ENCODE data around the gene EIF4H.

The EIF4H gene

DNA sequence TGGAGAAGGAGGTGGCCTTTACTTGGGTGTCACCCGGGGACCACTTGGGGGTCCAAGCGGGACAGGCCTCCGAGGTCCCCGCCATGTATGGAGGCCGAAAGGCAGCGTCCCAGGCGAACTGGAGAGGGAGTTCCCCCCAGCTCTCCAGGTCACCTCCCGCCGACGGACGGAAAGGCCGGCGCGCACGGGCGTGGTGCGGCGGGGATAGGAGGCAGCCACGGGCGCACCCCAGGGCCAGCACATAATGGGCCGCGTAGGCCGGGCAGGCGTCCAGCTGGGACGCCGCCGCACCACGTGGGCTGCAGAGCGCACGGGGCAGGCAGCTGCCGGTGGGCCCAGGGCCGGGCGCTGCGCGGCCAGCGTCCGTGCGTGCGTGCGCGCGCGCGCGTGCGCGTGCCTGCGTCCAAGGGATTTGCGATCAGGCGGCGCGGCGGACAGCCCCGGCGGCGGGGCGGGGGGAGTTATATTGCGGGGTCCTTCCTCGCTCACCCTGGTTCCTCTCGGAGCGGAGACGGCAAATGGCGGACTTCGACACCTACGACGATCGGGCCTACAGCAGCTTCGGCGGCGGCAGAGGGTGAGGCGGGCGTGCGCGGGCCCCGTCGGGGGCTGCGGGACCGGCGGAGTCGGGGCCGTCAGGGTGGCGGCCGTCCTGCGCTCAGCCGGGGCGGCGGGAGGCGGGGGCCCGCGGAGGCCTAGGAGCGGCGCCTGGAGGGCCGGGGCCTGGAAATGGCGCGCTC is at the start of gene EIF4H:
Gene EIF4H (plus strand): TSS at position 491 of the 740 bp plus-strand sequence. CDS start 28 bp downstream, at position 519.
- H3K27ac ChIP-seq (ENCODE audit: low read depth, low read length) = peak within 1 kb of the TSS; percentile 83
- H2AFZ ChIP-seq (ENCODE audit: low read length, unreplicated experiment) = peak within 1 kb of the TSS; percentile 79
- peaks cover 55% of the 10 kb centered on the region for H3K79me2 ChIP-seq (ENCODE audit: control insufficient read depth, insufficient read depth, low read length, unreplicated experiment)
- H3K27me3 ChIP-seq (ENCODE audit: insufficient read depth, low read length) = no peaks in the 10 kb centered on the region
- peaks cover 37% of the 10 kb centered on the region for H3K4me1 ChIP-seq (ENCODE audit: control insufficient read depth, insufficient read depth, low read length, unreplicated experiment)
- peaks cover 20% of the 10 kb centered on the region for H3K36me3 ChIP-seq (ENCODE audit: insufficient read depth, low read length)
- peak within 1 kb of the TSS; percentile 89 for H3K4me3 ChIP-seq (ENCODE audit: low read depth, low read length)

DNA sequence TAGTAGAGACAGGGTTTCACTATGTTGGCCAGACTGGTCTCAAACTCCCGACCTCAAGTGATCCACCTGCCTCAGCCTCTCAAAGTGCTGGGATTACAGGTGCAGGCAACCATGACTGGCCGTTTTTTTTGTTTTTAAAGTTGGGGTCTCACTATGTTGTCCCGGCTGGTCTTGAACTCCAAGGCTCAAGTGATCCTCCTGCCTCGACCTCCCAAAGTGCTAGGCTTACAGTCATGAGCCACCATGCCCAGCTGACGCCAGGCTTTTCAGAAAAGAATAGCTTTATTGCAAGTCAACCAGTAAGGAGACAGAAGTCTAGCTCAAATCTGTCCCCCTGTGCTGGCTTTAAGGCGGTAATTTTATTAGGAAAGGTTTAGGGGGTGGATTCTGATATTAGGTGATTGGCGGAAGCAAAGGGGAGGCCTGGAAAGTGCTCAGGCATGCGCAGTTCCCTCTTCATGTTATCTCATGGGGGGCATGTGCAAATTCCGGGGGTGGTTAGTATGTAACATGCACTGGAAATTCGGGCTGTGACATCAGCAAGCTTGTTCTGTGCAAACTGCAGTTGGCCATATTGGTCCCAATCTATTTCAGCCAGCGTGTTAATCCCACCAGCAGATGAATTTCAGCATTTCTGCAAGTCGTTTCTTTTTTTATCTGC is 47.8 kb upstream of the EIF4H start:
- Histone ChIP-seq H3K36me3 (ENCODE audit: insufficient read depth, low read length) (no peaks in the 10 kb centered on the region), H3K27ac (ENCODE audit: low read depth, low read length) (no peak overlapping the region), H3K4me1 (ENCODE audit: control insufficient read depth, insufficient read depth, low read length, unreplicated experiment) (no peaks in the 10 kb centered on the region), H3K79me2 (ENCODE audit: control insufficient read depth, insufficient read depth, low read length, unreplicated experiment) (no peaks in the 10 kb centered on the region), H2AFZ (ENCODE audit: low read length, unreplicated experiment) (no peak overlapping the region), H3K27me3 (ENCODE audit: insufficient read depth, low read length) (no peaks in the 10 kb centered on the region), H3K4me3 (ENCODE audit: low read depth, low read length) (no peak overlapping the region)

DNA sequence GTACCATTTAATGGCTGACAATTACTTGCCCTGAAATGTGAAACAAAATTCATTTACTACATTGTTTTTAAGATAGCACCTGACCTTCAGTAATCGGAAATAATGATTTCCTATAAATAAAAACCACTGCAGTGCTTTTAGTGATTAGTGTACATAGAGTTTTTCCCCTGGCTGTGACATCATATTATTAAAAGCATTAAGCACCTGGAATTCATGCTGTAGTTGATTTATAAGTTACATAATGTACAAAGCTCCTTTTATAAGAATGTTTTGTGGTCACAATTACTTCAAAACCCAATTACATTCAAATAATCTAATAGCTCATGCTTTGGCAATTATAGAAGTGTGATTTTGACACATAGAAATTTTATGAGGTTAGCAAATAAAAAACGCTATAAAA is 44.3 kb upstream of the EIF4H start:
- no peaks in the 10 kb centered on the region for H3K79me2 ChIP-seq (ENCODE audit: control insufficient read depth, insufficient read depth, low read length, unreplicated experiment)
- no peak overlapping the region for H3K27ac ChIP-seq (ENCODE audit: low read depth, low read length)
- no peaks in the 10 kb centered on the region for H3K27me3 ChIP-seq (ENCODE audit: insufficient read depth, low read length)
- H3K4me3 ChIP-seq (ENCODE audit: low read depth, low read length) = no peak overlapping the region
- peaks cover 4% of the 10 kb centered on the region for H3K4me1 ChIP-seq (ENCODE audit: control insufficient read depth, insufficient read depth, low read length, unreplicated experiment)
- H2AFZ ChIP-seq (ENCODE audit: low read length, unreplicated experiment) = no peak overlapping the region
- H3K36me3 ChIP-seq (ENCODE audit: insufficient read depth, low read length) = no peaks in the 10 kb centered on the region

DNA sequence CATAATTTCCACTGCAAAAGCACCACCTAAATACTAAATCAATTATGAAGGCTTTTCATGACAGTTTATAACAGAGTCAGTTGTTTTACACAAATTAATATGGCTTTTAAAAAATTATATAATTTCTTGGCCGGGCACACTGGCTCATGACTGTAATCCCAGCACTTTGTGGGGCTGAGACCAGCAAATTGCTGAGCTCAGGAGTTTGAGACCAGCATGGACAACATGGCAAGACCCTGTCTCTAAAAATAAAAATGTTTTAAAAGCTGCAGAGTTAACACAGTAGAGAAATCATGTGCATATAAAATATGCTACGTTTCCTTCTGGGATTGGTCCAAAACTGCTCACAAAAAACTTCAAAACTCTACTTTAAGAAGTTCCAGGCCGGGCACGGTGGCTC is 43.6 kb upstream of the EIF4H start:
- Histone ChIP-seq H3K36me3 (ENCODE audit: insufficient read depth, low read length) (no peaks in the 10 kb centered on the region), H3K4me1 (ENCODE audit: control insufficient read depth, insufficient read depth, low read length, unreplicated experiment) (peaks cover 4% of the 10 kb centered on the region), H2AFZ (ENCODE audit: low read length, unreplicated experiment) (no peak overlapping the region)

DNA sequence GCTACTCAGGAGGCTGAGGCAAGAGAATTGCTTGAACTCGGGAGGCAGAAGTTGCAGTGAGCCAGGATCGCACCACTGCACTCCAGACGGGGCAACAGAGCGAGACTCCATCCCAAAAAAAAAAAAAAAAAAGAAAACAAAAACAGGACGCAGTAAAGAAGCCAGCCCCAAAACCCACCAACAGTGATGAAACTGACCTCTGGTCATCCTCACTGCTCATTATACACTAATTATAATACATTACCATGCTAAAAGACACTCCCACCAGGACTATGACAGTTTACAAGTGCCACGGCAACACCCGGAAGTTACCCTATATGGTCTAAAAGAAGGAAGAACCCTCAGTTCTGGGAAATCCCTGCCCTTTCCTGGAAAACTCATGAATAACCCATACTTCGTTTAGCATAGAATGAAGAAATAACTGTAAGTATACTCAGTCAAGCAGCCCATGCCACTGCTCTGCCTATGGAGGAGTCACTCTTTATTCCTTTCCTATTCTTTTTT is 40.0 kb upstream of the EIF4H start:
- Histone ChIP-seq H3K4me1 (ENCODE audit: control insufficient read depth, insufficient read depth, low read length, unreplicated experiment) (peaks cover 4% of the 10 kb centered on the region), H3K4me3 (ENCODE audit: low read depth, low read length) (no peak overlapping the region), H3K36me3 (ENCODE audit: insufficient read depth, low read length) (no peaks in the 10 kb centered on the region), H3K27me3 (ENCODE audit: insufficient read depth, low read length) (no peaks in the 10 kb centered on the region), H3K27ac (ENCODE audit: low read depth, low read length) (no peak overlapping the region), H2AFZ (ENCODE audit: low read length, unreplicated experiment) (no peak overlapping the region), H3K79me2 (ENCODE audit: control insufficient read depth, insufficient read depth, low read length, unreplicated experiment) (no peaks in the 10 kb centered on the region)

More for the DNA sequence above, 43.6 kb upstream of the EIF4H start:
- Histone ChIP-seq H3K27ac (ENCODE audit: low read depth, low read length) (no peak overlapping the region), H3K79me2 (ENCODE audit: control insufficient read depth, insufficient read depth, low read length, unreplicated experiment) (no peaks in the 10 kb centered on the region), H3K4me3 (ENCODE audit: low read depth, low read length) (no peak overlapping the region), H3K27me3 (ENCODE audit: insufficient read depth, low read length) (no peaks in the 10 kb centered on the region)

DNA sequence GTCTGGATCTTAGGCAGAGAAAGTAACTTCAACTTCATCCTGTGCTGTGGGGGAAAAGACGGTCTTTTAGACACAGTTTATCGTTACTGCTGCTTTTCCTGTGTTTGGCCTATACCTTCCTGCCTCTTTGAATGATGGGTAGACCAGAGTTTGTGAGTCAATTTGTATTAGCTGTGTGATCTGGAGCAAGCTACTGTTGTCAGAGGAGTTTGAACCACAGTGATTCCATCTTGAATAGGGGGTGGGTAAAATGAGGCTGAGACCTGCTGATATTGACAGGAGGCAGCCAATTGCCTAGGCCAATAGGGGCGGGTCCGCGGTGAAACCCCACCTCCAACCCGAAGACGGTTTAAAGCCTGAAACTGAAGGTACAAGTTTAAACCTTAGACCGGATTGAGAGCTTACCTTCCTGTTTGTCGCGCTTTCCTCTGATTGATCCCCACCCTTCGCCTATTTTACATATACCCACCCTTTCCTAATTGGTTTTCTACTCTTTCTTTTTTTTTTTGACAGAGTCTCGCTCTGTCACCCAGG is 35.8 kb upstream of the EIF4H start:
- Histone ChIP-seq H3K36me3 (ENCODE audit: insufficient read depth, low read length) (no peaks in the 10 kb centered on the region), H2AFZ (ENCODE audit: low read length, unreplicated experiment) (no peak overlapping the region), H3K4me3 (ENCODE audit: low read depth, low read length) (no peak overlapping the region), H3K4me1 (ENCODE audit: control insufficient read depth, insufficient read depth, low read length, unreplicated experiment) (peaks cover 12% of the 10 kb centered on the region), H3K27ac (ENCODE audit: low read depth, low read length) (no peak overlapping the region), H3K79me2 (ENCODE audit: control insufficient read depth, insufficient read depth, low read length, unreplicated experiment) (no peaks in the 10 kb centered on the region), H3K27me3 (ENCODE audit: insufficient read depth, low read length) (no peaks in the 10 kb centered on the region)

DNA sequence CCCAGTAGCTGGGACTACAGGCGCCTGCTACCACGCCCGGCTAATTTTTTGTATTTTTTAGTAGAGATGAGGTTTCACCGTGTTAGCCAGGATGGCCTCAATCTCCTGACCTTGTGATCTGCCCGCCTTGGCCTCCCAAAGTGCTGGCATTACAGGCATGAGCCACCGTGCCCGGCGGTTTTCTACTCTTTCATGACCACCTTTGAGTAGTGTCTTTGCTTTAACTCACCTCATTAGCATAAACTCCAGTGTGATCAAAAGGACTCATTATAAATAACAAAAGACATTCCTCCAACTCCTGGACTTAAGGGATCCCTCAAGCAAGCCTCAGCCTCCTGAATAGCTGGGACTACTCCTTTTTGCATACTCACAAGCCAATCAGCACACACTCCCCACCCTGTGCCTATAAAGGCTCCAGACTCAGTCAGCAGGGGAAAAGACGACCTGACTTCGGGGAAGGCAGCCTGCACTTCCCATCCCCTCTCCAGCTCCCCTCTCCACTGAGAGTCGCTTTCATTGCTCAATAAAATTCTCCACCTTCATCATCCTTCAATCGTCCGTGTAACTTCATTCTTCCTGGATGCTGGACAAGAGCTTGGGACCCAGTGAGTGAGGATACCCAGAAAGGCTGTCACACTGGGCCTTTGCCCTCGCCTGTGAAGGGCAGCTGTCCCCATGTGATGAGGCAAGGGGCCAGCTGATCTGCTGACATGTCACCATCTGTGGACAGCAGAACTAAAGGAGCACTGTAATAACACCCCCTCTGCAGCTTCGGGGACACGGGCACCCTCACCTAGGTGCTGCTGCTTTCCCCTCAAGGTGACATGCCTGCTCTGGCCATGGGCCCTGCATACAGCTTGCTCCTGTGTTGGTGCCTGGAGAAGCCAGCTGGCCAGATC is 35.0 kb upstream of the EIF4H start:
- no peaks in the 10 kb centered on the region for H3K79me2 ChIP-seq (ENCODE audit: control insufficient read depth, insufficient read depth, low read length, unreplicated experiment)
- H3K4me3 ChIP-seq (ENCODE audit: low read depth, low read length) = no peak overlapping the region
- no peak overlapping the region for H2AFZ ChIP-seq (ENCODE audit: low read length, unreplicated experiment)
- H3K27me3 ChIP-seq (ENCODE audit: insufficient read depth, low read length) = no peaks in the 10 kb centered on the region
- H3K27ac ChIP-seq (ENCODE audit: low read depth, low read length) = no peak overlapping the region
- peaks cover 8% of the 10 kb centered on the region for H3K4me1 ChIP-seq (ENCODE audit: control insufficient read depth, insufficient read depth, low read length, unreplicated experiment)
- H3K36me3 ChIP-seq (ENCODE audit: insufficient read depth, low read length) = no peaks in the 10 kb centered on the region

DNA sequence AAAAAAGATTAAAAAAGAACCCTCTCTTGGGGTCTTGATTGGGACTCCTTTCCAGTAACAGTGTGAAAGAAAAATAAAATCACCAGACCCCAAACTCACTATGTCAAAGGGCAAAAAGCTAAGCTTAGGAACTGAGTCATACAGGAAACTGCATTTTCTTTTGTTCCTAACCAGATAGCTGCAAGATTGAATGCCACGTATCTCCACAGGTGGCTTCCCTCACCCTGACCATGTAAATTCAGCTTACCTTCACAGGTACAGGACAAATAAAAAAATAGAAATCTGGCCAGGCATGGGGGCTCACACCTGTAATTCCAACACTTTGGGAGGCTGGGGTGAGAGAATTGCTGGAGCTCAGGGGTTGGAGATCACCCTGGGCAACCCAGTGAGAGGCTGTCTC is 32.5 kb upstream of the EIF4H start:
- Histone ChIP-seq H3K4me3 (ENCODE audit: low read depth, low read length) (no peak overlapping the region), H3K4me1 (ENCODE audit: control insufficient read depth, insufficient read depth, low read length, unreplicated experiment) (peaks cover 8% of the 10 kb centered on the region), H2AFZ (ENCODE audit: low read length, unreplicated experiment) (no peak overlapping the region), H3K36me3 (ENCODE audit: insufficient read depth, low read length) (no peaks in the 10 kb centered on the region), H3K27me3 (ENCODE audit: insufficient read depth, low read length) (no peaks in the 10 kb centered on the region), H3K27ac (ENCODE audit: low read depth, low read length) (no peak overlapping the region), H3K79me2 (ENCODE audit: control insufficient read depth, insufficient read depth, low read length, unreplicated experiment) (no peaks in the 10 kb centered on the region)

DNA sequence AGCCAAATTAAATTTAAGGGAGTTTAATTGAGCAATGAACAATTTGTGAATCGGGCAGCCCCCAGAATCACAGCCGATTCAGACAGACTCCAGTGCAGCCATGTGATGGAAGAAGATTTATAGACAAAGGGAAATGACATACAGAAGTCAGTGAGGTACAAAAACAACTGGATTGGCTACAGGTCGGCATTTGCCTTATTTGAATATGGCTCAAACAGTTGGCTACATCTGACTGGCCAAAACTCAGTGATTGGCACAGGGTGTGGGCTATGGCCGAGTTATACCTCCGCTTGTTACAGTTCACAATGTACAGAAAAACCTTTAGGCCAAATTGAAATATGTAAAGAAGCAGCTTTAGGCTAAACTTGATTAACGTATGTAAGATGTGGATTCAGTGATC is 30.8 kb upstream of the EIF4H start:
- no peaks in the 10 kb centered on the region for H3K79me2 ChIP-seq (ENCODE audit: control insufficient read depth, insufficient read depth, low read length, unreplicated experiment)
- peaks cover 8% of the 10 kb centered on the region for H3K4me1 ChIP-seq (ENCODE audit: control insufficient read depth, insufficient read depth, low read length, unreplicated experiment)
- no peak overlapping the region for H2AFZ ChIP-seq (ENCODE audit: low read length, unreplicated experiment)
- H3K4me3 ChIP-seq (ENCODE audit: low read depth, low read length) = no peak overlapping the region
- no peak overlapping the region for H3K27ac ChIP-seq (ENCODE audit: low read depth, low read length)
- H3K27me3 ChIP-seq (ENCODE audit: insufficient read depth, low read length) = no peaks in the 10 kb centered on the region
- H3K36me3 ChIP-seq (ENCODE audit: insufficient read depth, low read length) = no peaks in the 10 kb centered on the region

DNA sequence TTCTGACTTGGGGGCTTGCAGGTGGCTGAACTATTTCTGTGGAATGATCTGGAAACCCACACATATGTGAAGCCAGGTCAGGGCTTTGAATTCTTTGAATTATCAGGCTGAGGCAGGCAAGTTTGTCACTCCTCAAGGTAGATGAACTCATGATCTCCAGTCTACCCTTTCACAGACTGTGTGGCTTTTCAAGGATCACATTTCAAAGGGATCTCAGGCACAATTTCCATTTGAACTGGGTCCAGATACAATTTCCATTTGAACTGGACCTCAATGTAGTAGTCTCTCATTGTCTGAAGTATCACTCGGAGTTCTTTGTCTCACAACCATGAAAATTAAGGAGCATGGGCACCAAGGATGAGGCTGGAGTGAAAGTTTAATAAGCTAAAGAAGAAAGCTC is 25.7 kb upstream of the EIF4H start:
- no peak overlapping the region for H2AFZ ChIP-seq (ENCODE audit: low read length, unreplicated experiment)
- H3K79me2 ChIP-seq (ENCODE audit: control insufficient read depth, insufficient read depth, low read length, unreplicated experiment) = no peaks in the 10 kb centered on the region
- H3K36me3 ChIP-seq (ENCODE audit: insufficient read depth, low read length) = no peaks in the 10 kb centered on the region
- H3K27ac ChIP-seq (ENCODE audit: low read depth, low read length) = no peak overlapping the region
- no peaks in the 10 kb centered on the region for H3K27me3 ChIP-seq (ENCODE audit: insufficient read depth, low read length)
- H3K4me3 ChIP-seq (ENCODE audit: low read depth, low read length) = no peak overlapping the region
- no peaks in the 10 kb centered on the region for H3K4me1 ChIP-seq (ENCODE audit: control insufficient read depth, insufficient read depth, low read length, unreplicated experiment)
